CD4-positive, alpha-beta memory T cell (primary cell): ENCODE results near the gene ST6GALNAC4. TPM values are rescaled to one million over a fixed set of nuclear protein-coding genes. Genes with fewer than 3 reads are reported as not detected.

Source experiments
- CTCF ChIA-PET: fragments of 350-600 bp; sonication (Branson Sonifier 250); formaldehyde crosslinking; loops from one replicate; lab custom pipeline; 2021; ENCODE audit warnings: inconsistent platforms; ENCODE audit not compliant: partially characterized antibody; lab: Charles Lee
- POLR2A ChIA-PET: fragments of 350-600 bp; sonication (Branson Sonifier 250); formaldehyde crosslinking; loops from one replicate; lab custom pipeline; 2021; ENCODE audit not compliant: partially characterized antibody; lab: Charles Lee
- DNase-seq, 5 donors: peaks; one replicate each; pipeline versions ENCODE4 v3.0.0 to v3.0.0-alpha.2; 2020 to 2022; ENCODE audit warnings: mixed read lengths in 1 of 5
- H3K27ac ChIP-seq: one replicate; pipeline ENCODE4 v1.7.0; 2013; ENCODE audit warnings: low read depth, low read length
- H3K27me3 ChIP-seq: 2 replicates; pipeline ENCODE4 v1.7.0; 2013; ENCODE audit warnings: mild to moderate bottlenecking, low read length, moderate library complexity; ENCODE audit not compliant: insufficient read depth
- H3K36me3 ChIP-seq: 2 replicates; pipeline ENCODE4 v1.7.0; 2013; ENCODE audit warnings: mild to moderate bottlenecking, low read length, moderate library complexity; ENCODE audit not compliant: insufficient read depth
- H3K4me1 ChIP-seq: 2 replicates; pipeline ENCODE4 v1.7.0; 2013; ENCODE audit warnings: mild to moderate bottlenecking, low read length, moderate library complexity; ENCODE audit not compliant: insufficient read depth
- H3K4me3 ChIP-seq, 2 donors: one replicate each; pipeline ENCODE4 v1.7.0; 2013; ENCODE audit warnings: low read length in 2 of 2, mild to moderate bottlenecking in 1 of 2
- H3K9me3 ChIP-seq, 2 donors: one replicate each; pipeline ENCODE4 v1.7.0; 2013; ENCODE audit warnings: low read length in 2 of 2, control low read depth in 1 of 2; ENCODE audit not compliant: control insufficient read depth in 1 of 2
- H3K27ac Mint-ChIP-seq, 7 donors: one replicate each; pipeline ENCODE4 v1.8.0; 2020 to 2021; ENCODE audit warnings: mixed read lengths in 7 of 7, mild to moderate bottlenecking in 6 of 7, inconsistent platforms in 3 of 7, moderate library complexity in 3 of 7
- H3K27me3 Mint-ChIP-seq, 2 donors: one replicate each; pipeline ENCODE4 v1.8.0; 2020 to 2021; ENCODE audit warnings: mixed read lengths in 2 of 2
- H3K36me3 Mint-ChIP-seq, 2 donors: one replicate each; pipeline ENCODE4 v1.8.0; 2020 to 2021; ENCODE audit warnings: mixed read lengths in 2 of 2, inconsistent platforms in 1 of 2, mild to moderate bottlenecking in 1 of 2
- H3K4me1 Mint-ChIP-seq, 4 donors: one replicate each; pipeline ENCODE4 v1.8.0; 2020 to 2021; ENCODE audit warnings: mixed read lengths in 4 of 4, mild to moderate bottlenecking in 1 of 4
- H3K4me3 Mint-ChIP-seq, 8 donors: one replicate each; pipeline ENCODE4 v1.8.0; 2020 to 2021; ENCODE audit warnings: mixed read lengths in 8 of 8, mild to moderate bottlenecking in 7 of 8, moderate library complexity in 6 of 8, inconsistent platforms in 3 of 8
- H3K9me3 Mint-ChIP-seq, 8 donors: one replicate each; pipeline ENCODE4 v1.8.0; 2020 to 2021; ENCODE audit warnings: mixed read lengths in 8 of 8, mild to moderate bottlenecking in 5 of 8, inconsistent platforms in 3 of 8, moderate library complexity in 1 of 8
- intact Hi-C: fragments of 100-400 bp; cut with micrococcal nuclease; formaldehyde crosslinking; loops from one replicate; pipeline ENCODE4 v1.15.1; 2023
- polyA plus RNA-seq, 2 donors: library from polyadenylated mRNA; unstranded; fragments of 300-500 nt; fragmentation: Illumina TruSeq; gene quantifications; one replicate each; pipeline ENCODE4 v1.2.3, GENCODE V29; 2021
- total RNA-seq, 2 experiments: library from RNA; stranded (reverse); gene quantifications; one replicate each; pipeline ENCODE4 v1.2.3, GENCODE V29; 2021

ST6GALNAC4 gene
- total and polyA plus RNA-seq, 4 experiments from 2014 or later: 10.2 to 38.1 (median 27.1) TPM

DNA sequence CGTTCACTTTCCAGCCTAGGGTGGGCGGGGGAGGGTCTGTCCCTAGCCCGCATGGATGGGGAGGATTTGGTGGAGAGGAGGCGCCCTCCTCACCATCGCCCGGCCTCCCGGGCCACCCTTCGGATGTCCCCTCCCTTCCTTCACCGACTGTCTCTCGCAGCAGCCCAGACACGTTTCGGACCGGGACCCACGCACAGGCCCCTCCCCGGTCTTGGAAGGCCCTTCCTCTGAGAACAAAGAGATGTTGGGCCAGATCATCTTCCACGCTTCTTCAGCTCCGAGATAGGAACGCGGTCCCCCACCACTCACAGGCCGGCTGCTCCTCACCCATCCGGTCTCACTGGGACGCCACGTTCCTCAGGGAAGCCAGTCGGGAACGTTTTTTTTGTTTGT is 21.5 kb upstream of the ST6GALNAC4 start:
- Histone ChIP-seq H3K36me3 (peaks cover 29% of the 10 kb centered on the region), H3K9me3 (no peaks in the 10 kb centered on the region), H3K4me3 (peak overlapping the region in 1 of 2 donors; percentile 36), H3K27me3 (no peaks in the 10 kb centered on the region), H3K27ac (peak overlapping the region; percentile 75), H3K4me1 (peaks cover 41% of the 10 kb centered on the region)
- POLR2A ChIA-PET: interaction anchor here (1.2 to 16.4 kb wide), 6 partner anchors 10 to 94 kb away, joined by 3 to 250 read pairs (median 17); partner anchors contain the start of gene EEIG1
- Mint-ChIP-seq H3K4me3 (peak overlapping the region; percentile 24 to 88 (median 53)), H3K36me3 (peaks cover 23 to 42% of the 10 kb centered on the region in 2 donors), H3K27ac (peak overlapping the region; percentile 57 to 90 (median 83)), H3K9me3 (peaks cover 0 to 9% (median 0%) of the 10 kb centered on the region in 8 donors), H3K4me1 (peaks cover 24 to 52% (median 41%) of the 10 kb centered on the region in 4 donors), H3K27me3 (no peaks in the 10 kb centered on the region)
- CTCF ChIA-PET: interaction anchor here (1.4 to 11.2 kb wide), 3 partner anchors 17 to 98 kb away, joined by 3 to 216 read pairs (median 109); no protein-coding TSS in a partner anchor
- DNase-seq: peak in 1 of 5 donors; percentile 44
- intact Hi-C loops: loop anchor here (5.0 kb wide), 1 partner anchor 34 kb away; no protein-coding TSS in a partner anchor

- POLR2A ChIA-PET: interaction anchor here (0.7 to 16.4 kb wide), 25 partner anchors 9 to 713 kb away, joined by 3 to 250 read pairs (median 3); partner anchors contain the start of genes BBLN, CDK9, EEIG1 and NAIF1
- CTCF ChIA-PET: interaction anchor here (1.0 to 11.2 kb wide), 5 partner anchors 16 to 150 kb away, joined by 3 to 216 read pairs (median 4); no protein-coding TSS in a partner anchor
- no peaks in the 10 kb centered on the region for H3K27me3 ChIP-seq
- Mint-ChIP-seq H3K36me3 (peaks cover 24 to 35% of the 10 kb centered on the region in 2 donors), H3K27ac (peak within 1 kb of the TSS; percentile 89 to 97 (median 97)), H3K4me3 (peak within 1 kb of the TSS; percentile 88 to 98 (median 91)), H3K27me3 (no peaks in the 10 kb centered on the region), H3K9me3 (peaks cover 0 to 7% (median 0%) of the 10 kb centered on the region in 8 donors), H3K4me1 (peaks cover 23 to 53% (median 41%) of the 10 kb centered on the region in 4 donors)
- DNase-seq: peak; percentile 85 to 89 (median 87)
- H3K27ac ChIP-seq: peak within 1 kb of the TSS; percentile 75
- intact Hi-C loops: loop anchor here (5.0 kb wide), 1 partner anchor 35 kb away; no protein-coding TSS in a partner anchor
- H3K4me3 ChIP-seq: peak within 1 kb of the TSS; percentile 37 to 73
- peaks cover 22% of the 10 kb centered on the region for H3K36me3 ChIP-seq
- no peaks in the 10 kb centered on the region for H3K9me3 ChIP-seq
- H3K4me1 ChIP-seq: peaks cover 37% of the 10 kb centered on the region
Measured at GRCh38 chr9:127937388-127938297, 20.8 kb upstream of the ST6GALNAC4 start, which contains the start of gene DPM2. DPM2 (minus strand) TSS chr9:127937854; CDS start chr9:127937820, 34 bp downstream.

GRCh38 chr9:127937056-127937387 is 20.2 kb upstream of the ST6GALNAC4 start:
- POLR2A ChIA-PET: interaction anchor here (0.7 to 16.4 kb wide), 24 partner anchors 9 to 713 kb away, joined by 3 to 250 read pairs (median 3); partner anchors contain the start of genes BBLN, CDK9, EEIG1 and NAIF1
- Histone ChIP-seq H3K9me3 (no peaks in the 10 kb centered on the region), H3K27me3 (no peaks in the 10 kb centered on the region), H3K4me3 (peak overlapping the region; percentile 37 to 73), H3K36me3 (peaks cover 16% of the 10 kb centered on the region), H3K27ac (peak overlapping the region; percentile 75), H3K4me1 (peaks cover 37% of the 10 kb centered on the region)
- Mint-ChIP-seq H3K9me3 (peaks cover 0 to 7% (median 0%) of the 10 kb centered on the region in 8 donors), H3K36me3 (peaks cover 19 to 29% of the 10 kb centered on the region in 2 donors), H3K27me3 (no peaks in the 10 kb centered on the region), H3K27ac (peak overlapping the region; percentile 89 to 97 (median 97)), H3K4me1 (peaks cover 23 to 52% (median 41%) of the 10 kb centered on the region in 4 donors), H3K4me3 (peak overlapping the region; percentile 88 to 98 (median 91))
- no peak for DNase-seq
- CTCF ChIA-PET: interaction anchor here (1.0 to 11.2 kb wide), 5 partner anchors 15 to 150 kb away, joined by 3 to 216 read pairs (median 4); no protein-coding TSS in a partner anchor
- intact Hi-C loops: loop anchor here (5.0 kb wide), 1 partner anchor 35 kb away; no protein-coding TSS in a partner anchor

DNA sequence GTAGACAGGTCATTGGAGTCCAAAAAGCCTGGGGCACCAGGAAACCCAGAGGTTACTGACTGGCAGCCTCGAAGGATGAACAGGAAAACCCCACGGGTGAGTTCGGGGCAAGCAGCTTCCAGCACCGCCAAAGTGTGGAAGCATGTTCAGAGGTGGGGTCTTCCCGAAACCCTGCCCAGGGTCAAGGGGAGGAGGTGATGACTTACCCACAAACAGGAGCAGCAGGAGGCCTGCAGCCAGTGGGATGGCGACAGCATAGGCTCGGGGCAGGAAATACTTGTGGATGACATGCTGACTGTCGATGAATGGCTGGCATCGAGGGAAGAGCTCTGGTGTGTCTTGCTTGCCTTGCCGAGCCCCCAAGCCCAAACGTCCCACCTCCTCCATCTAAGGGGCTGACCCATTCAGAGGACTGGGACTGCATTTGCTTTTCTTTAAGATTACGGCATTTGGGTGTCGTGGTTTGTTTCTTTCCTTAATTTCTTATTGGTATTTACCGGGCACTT is 19.6 kb upstream of the ST6GALNAC4 start:
- peak overlapping the region; percentile 58 to 97 (median 97) for H3K27ac Mint-ChIP-seq
- H3K9me3 Mint-ChIP-seq: peaks cover 0 to 8% (median 0%) of the 10 kb centered on the region in 8 donors
- ChIA-PET POLR2A (interaction anchor here (0.9 to 16.4 kb wide), 17 partner anchors 8 to 223 kb away, joined by 3 to 250 read pairs (median 4); partner anchors contain the start of genes BBLN, CDK9, EEIG1 and NAIF1), CTCF (interaction anchor here (1.2 to 11.2 kb wide), 4 partner anchors 19 to 149 kb away, joined by 3 to 216 read pairs (median 56); no protein-coding TSS in a partner anchor)
- peaks cover 19 to 26% of the 10 kb centered on the region in 2 donors for H3K36me3 Mint-ChIP-seq
- no peaks in the 10 kb centered on the region for H3K27me3 Mint-ChIP-seq
- H3K4me1 Mint-ChIP-seq: peaks cover 25 to 56% (median 44%) of the 10 kb centered on the region in 4 donors
- Histone ChIP-seq H3K36me3 (peaks cover 10% of the 10 kb centered on the region), H3K4me3 (peak overlapping the region in 1 of 2 donors; percentile 73), H3K4me1 (peaks cover 41% of the 10 kb centered on the region), H3K27ac (peak overlapping the region; percentile 75), H3K9me3 (no peaks in the 10 kb centered on the region), H3K27me3 (no peaks in the 10 kb centered on the region)
- peak overlapping the region; percentile 82 to 98 (median 91) for H3K4me3 Mint-ChIP-seq
- DNase-seq: peak in 1 of 5 donors; percentile 31
- intact Hi-C loops: loop anchor here (5.0 kb wide), 1 partner anchor 36 kb away; no protein-coding TSS in a partner anchor

- no peaks in the 10 kb centered on the region for H3K9me3 ChIP-seq
- no peak overlapping the region for H3K27ac ChIP-seq
- intact Hi-C loops: loop anchor here (5.0 kb wide), 1 partner anchor 37 kb away; no protein-coding TSS in a partner anchor
- Mint-ChIP-seq H3K4me3 (peak overlapping the region; percentile 82 to 98 (median 91)), H3K4me1 (peaks cover 30 to 62% (median 49%) of the 10 kb centered on the region in 4 donors), H3K27ac (peak overlapping the region in 6 of 7 donors; percentile 32 to 97 (median 79)), H3K36me3 (peaks cover 14 to 22% of the 10 kb centered on the region in 2 donors), H3K27me3 (no peaks in the 10 kb centered on the region), H3K9me3 (peaks cover 0 to 10% (median 0%) of the 10 kb centered on the region in 8 donors)
- POLR2A ChIA-PET: interaction anchor here (1.6 to 1.9 kb wide), 2 partner anchors 29 to 224 kb away, joined by 4 to 6 read pairs; partner anchors contain the start of gene BBLN
- peaks cover 6% of the 10 kb centered on the region for H3K36me3 ChIP-seq
- no peak overlapping the region for H3K4me3 ChIP-seq
- CTCF ChIA-PET: interaction anchor here (0.6 to 11.2 kb wide), 2 partner anchors 100 to 110 kb away, joined by 3 to 216 read pairs; no protein-coding TSS in a partner anchor
- H3K4me1 ChIP-seq: peaks cover 48% of the 10 kb centered on the region
- no peaks in the 10 kb centered on the region for H3K27me3 ChIP-seq
- DNase-seq: peak in 1 of 5 donors; percentile 32
Measured at GRCh38 chr9:127935765-127936221, 19.0 kb upstream of the ST6GALNAC4 start.

DNA sequence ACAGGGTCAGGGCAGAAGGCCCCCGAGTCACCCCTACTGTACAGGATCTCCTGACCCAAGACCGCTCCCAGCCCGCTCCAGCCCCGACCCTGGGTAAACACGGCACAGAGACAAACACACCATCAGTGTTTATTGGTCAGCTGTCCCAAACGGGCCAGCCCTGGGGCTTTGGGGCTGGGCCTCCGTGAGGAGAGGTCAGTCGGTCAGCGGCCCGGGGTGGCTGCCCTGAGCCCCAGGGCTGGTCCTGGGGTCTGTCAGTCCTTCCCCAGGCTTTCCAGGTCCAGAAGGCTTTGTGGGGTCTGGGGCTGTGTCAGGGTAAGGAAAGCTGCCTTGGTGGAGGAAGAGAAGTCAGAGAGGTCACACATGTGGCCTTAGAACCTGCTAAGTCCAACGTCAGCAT is 18.1 kb upstream of the ST6GALNAC4 start:
- ChIA-PET CTCF (interaction anchor here (11.2 kb wide), 1 partner anchor 101 kb away, joined by 216 read pairs; no protein-coding TSS in a partner anchor), POLR2A (interaction anchor here (1.2 to 1.9 kb wide), 3 partner anchors 20 to 200 kb away, joined by 3 to 6 read pairs (median 6); partner anchors contain the start of gene TOR2A)
- Histone ChIP-seq H3K36me3 (peaks cover 3% of the 10 kb centered on the region), H3K27me3 (no peaks in the 10 kb centered on the region), H3K27ac (no peak overlapping the region), H3K4me3 (no peak overlapping the region), H3K9me3 (no peaks in the 10 kb centered on the region), H3K4me1 (peaks cover 54% of the 10 kb centered on the region)
- H3K9me3 Mint-ChIP-seq: peaks cover 0 to 10% (median 0%) of the 10 kb centered on the region in 8 donors
- intact Hi-C loops: loop anchor here (5.0 kb wide), 1 partner anchor 37 kb away; no protein-coding TSS in a partner anchor
- peaks cover 32 to 62% (median 51%) of the 10 kb centered on the region in 4 donors for H3K4me1 Mint-ChIP-seq
- peak overlapping the region in 2 of 7 donors; percentile 45 to 74 for H3K27ac Mint-ChIP-seq
- H3K4me3 Mint-ChIP-seq: peak overlapping the region in 3 of 8 donors; percentile 55 to 71 (median 64)
- DNase-seq: peak in 1 of 5 donors; percentile 40
- peaks cover 8 to 14% of the 10 kb centered on the region in 2 donors for H3K36me3 Mint-ChIP-seq
- no peaks in the 10 kb centered on the region for H3K27me3 Mint-ChIP-seq
